Muscle layer of colon (tissue), 2 donors: Measurements from ENCODE around the gene SOX9.

ENCODE experiments used
- H3K27ac ChIP-seq: one replicate; pipeline ENCODE4 v1.7.0; 2013; ENCODE audit warnings: low read depth, mild to moderate bottlenecking, low read length, moderate library complexity
- H3K27me3 ChIP-seq, 2 donors: one replicate each; pipeline ENCODE4 v1.7.0; 2013; ENCODE audit warnings: low read length in 2 of 2, mild to moderate bottlenecking in 2 of 2; ENCODE audit not compliant: insufficient read depth in 2 of 2, control insufficient read depth in 1 of 2
- H3K36me3 ChIP-seq: one replicate; pipeline ENCODE4 v1.7.0; 2013; ENCODE audit warnings: mild to moderate bottlenecking, low read length; ENCODE audit not compliant: insufficient read depth
- H3K4me1 ChIP-seq: one replicate; pipeline ENCODE4 v1.7.0; 2013; ENCODE audit warnings: mild to moderate bottlenecking, low read length; ENCODE audit not compliant: insufficient read depth
- H3K4me3 ChIP-seq, 2 donors: one replicate each; pipeline ENCODE4 v1.7.0; 2013; ENCODE audit warnings: low read length in 2 of 2, low read depth in 1 of 2, mild to moderate bottlenecking in 1 of 2, moderate library complexity in 1 of 2
- H3K9ac ChIP-seq: one replicate; pipeline ENCODE4 v1.7.0; 2013; ENCODE audit warnings: low read length
- H3K9me3 ChIP-seq: one replicate; pipeline ENCODE4 v1.7.0; 2013; ENCODE audit warnings: mild to moderate bottlenecking, low read length
- donor health status: abdominal sarcoma.
- donor health status: Adenocarcinoma of cecum.

Gene SOX9

DNA sequence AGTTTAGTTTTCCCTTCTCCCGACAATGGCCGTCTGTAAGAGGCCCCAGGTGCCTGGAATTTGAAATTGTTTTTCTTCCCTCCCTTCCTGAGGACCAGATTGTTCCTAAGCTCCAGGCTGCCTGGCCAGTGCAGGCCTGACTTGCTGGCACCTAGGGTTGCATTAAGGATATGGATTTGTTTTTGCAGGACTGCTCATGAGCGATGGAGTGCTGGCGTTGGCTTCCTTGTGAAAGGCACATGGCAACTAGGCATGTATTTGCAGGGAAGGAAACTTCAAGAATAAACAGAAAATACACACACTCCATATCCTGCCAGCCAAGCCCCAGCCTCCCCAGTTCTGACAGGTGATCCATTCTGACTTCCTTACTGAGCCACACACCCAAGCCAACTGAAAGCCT, 25.5 kb upstream of the SOX9 start:
- Histone ChIP-seq H3K4me1 (no peaks in the 10 kb centered on the region), H3K27ac (no peak overlapping the region), H3K9me3 (no peaks in the 10 kb centered on the region), H3K27me3 (no peaks in the 10 kb centered on the region), H3K9ac (no peak overlapping the region), H3K4me3 (no peak overlapping the region), H3K36me3 (no peaks in the 10 kb centered on the region)

DNA sequence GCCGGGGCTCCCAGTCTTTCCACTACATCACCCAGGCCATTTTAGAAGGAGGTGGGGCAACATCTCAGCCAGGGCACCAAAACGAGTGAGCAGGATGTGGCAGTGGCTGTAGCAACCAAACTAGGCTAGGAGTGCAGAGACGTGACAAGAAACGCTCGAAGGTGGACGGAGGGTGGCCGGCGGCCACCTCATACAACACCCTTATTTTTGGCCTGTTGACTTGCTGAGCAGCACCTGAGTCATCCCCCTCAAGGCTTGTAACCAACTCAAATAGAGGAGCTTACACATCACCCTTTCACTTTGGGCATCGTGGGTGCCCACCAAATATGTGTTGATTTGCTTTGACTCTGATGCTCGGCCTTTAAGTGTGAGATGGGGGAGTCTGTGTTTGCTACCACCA, 23.7 kb upstream of the SOX9 start:
- H3K4me1 ChIP-seq: no peaks in the 10 kb centered on the region
- no peaks in the 10 kb centered on the region for H3K9me3 ChIP-seq
- no peaks in the 10 kb centered on the region for H3K36me3 ChIP-seq
- H3K9ac ChIP-seq: no peak overlapping the region
- no peaks in the 10 kb centered on the region for H3K27me3 ChIP-seq
- H3K4me3 ChIP-seq: no peak overlapping the region
- no peak overlapping the region for H3K27ac ChIP-seq

DNA sequence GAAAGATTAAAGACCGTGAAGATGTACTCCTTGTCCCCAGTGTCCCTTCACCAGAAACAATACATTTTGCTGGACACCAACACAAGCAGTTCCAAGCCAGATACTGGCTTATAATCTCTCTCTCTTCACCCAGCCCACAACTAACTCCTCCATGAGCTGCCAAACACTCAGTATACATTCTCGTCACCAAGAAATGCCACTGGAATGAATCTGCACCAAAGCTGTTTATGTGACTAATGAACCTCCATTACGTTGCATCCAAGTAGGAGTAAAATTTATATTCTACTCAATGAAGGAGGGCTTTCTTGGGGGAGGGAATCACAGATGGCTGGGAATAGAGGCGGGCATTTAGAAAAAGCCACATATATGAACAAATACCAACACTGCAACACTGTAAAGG, 20.9 kb upstream of the SOX9 start:
- Histone ChIP-seq H3K36me3 (no peaks in the 10 kb centered on the region), H3K4me1 (no peaks in the 10 kb centered on the region), H3K27me3 (no peaks in the 10 kb centered on the region), H3K4me3 (no peak overlapping the region), H3K9ac (no peak overlapping the region), H3K9me3 (no peaks in the 10 kb centered on the region), H3K27ac (no peak overlapping the region)

DNA sequence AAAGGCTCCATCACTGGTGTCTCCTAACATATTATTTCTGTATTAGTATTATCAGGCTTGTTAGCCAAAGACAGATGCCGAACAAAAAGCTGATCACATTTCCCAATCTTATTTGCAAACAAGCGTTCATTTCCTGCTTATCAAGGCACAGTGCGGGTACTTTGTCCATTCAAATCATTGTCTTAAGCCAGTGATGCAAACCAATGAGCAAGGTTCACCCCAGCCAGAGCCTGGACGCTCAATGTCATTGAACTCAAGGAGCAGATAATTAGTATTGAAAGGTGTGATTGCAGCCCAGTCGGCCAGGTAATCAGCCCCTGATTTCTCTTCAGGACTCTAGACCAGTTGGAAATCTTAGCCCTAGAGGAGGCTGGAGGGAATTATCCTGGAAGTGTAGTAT, 20.4 kb upstream of the SOX9 start:
- Histone ChIP-seq H3K27ac (no peak overlapping the region), H3K27me3 (no peaks in the 10 kb centered on the region)

DNA sequence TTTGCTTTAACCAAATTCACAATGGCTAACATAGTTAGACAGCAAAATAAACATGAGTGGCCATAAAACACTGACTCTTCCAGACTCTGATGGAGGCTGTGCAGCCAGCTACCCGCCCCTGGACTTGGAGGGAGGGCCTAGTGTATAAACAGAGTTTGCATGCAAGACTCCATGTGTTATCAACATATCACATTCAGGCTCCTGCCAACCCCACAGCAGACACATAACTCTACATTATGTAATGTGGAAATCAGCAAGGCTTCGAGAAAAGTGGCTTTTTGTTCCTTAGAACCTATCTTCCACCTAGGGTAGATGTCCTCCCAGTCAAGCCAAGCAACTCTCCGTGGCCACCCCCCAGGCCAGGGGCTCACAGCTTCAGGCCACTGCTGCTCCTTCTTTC, 19.3 kb upstream of the SOX9 start:
- Histone ChIP-seq H3K36me3 (no peaks in the 10 kb centered on the region), H3K27ac (no peak overlapping the region), H3K9ac (no peak overlapping the region), H3K4me3 (no peak overlapping the region), H3K27me3 (no peaks in the 10 kb centered on the region), H3K4me1 (no peaks in the 10 kb centered on the region), H3K9me3 (no peaks in the 10 kb centered on the region)

More for the DNA sequence above, 20.4 kb upstream of the SOX9 start:
- Histone ChIP-seq H3K9ac (no peak overlapping the region), H3K4me3 (no peak overlapping the region), H3K4me1 (no peaks in the 10 kb centered on the region), H3K9me3 (no peaks in the 10 kb centered on the region), H3K36me3 (no peaks in the 10 kb centered on the region)

DNA sequence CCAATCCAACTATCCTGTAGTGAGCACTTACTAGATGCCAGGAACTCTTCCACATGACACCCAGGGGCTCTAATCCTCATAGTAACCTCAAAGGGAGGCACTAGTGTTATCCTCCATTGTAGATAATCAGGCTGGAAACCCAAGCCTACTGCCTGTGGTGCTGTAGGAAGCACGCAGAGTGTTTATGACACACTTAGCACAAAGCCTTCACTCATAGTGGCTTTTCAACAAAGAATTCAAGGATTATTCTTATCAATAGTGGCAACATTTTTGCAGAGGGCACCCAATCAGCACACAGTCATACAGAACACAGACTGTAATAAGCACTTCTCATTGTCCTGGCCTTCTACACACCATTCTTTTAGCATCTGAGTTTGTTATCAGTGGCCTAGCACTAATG, 18.5 kb upstream of the SOX9 start:
- H3K4me3 ChIP-seq: no peak overlapping the region
- H3K4me1 ChIP-seq: no peaks in the 10 kb centered on the region
- no peaks in the 10 kb centered on the region for H3K9me3 ChIP-seq
- H3K27me3 ChIP-seq: no peaks in the 10 kb centered on the region
- H3K27ac ChIP-seq: no peak overlapping the region
- H3K9ac ChIP-seq: no peak overlapping the region
- H3K36me3 ChIP-seq: no peaks in the 10 kb centered on the region

DNA sequence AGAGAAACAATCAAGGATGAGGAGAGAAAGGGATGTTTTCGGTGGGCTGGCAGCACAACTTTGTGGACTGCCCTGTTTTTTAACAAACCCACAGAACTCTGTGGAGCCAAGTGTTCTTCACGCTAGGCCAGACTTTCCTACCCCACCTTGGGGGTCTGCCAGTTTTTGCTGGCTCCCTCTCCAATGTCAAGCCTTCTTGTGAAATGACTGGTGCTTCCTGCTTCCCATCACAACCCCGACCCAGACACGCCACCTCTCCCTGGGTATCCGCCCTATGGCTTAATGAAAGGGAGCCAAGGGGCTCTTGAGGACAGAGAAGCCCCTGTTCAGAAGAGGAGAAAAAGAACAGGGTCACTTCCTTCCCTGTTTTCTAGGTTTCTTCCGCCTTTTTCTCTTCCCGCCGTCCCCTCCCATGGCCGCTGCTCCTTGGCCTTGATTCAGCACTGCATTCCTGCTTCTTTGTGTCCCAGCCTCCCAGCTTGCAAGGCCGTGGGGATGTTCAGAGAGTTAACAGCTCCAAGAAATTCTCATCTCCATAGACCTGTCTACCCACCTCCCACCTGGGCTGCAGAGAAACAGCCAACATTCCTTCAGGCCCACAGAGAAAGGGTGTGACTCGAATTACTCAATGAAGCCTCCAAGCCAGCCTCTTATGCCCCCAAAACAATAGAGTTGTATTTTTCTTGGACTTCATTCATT, 16.5 kb upstream of the SOX9 start:
- H3K4me1 ChIP-seq: no peaks in the 10 kb centered on the region
- H3K9ac ChIP-seq: no peak overlapping the region
- no peaks in the 10 kb centered on the region for H3K9me3 ChIP-seq
- no peaks in the 10 kb centered on the region for H3K27me3 ChIP-seq
- H3K4me3 ChIP-seq: no peak overlapping the region
- H3K36me3 ChIP-seq: no peaks in the 10 kb centered on the region
- H3K27ac ChIP-seq: no peak overlapping the region

DNA sequence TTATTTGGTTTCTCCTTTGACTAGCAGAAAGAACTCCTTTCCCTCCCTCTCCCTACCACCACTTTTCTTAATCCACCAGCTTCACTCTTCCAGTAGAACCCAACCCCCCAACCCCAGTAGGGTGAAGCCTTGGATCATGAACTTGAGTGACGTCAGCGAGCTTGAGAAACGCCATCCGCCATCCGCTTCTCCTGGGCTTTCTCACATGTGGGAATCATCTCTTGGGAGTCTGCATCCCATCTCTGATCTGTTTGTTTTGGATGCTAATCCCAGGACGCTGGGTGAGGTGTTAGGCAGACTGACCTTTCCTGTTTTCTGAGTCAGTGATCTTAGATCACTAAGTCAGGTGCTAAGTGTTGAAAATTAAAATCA, 16.0 kb upstream of the SOX9 start:
- Histone ChIP-seq H3K27me3 (no peaks in the 10 kb centered on the region), H3K9me3 (no peaks in the 10 kb centered on the region), H3K9ac (no peak overlapping the region), H3K36me3 (no peaks in the 10 kb centered on the region), H3K27ac (no peak overlapping the region), H3K4me1 (no peaks in the 10 kb centered on the region), H3K4me3 (no peak overlapping the region)

DNA sequence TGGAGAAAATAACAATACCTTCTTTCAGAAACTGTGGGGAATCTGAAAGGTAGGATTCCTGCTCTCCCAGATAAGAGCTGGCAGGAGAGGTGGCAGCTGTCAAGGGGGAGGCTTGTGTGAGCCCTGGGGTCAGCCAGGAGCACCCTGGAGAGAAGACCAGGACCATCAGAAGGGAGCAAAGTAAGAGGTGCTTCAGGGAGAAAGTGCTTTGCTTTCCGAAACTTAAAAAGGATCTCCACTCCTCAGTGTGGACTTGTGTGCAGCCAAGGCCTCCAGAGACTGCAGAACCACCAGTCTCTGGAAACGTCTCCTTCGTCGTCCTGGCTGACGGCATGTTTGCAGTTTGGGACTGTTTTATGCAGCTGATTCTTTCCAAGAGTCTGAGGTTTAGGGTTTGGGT, 13.7 kb upstream of the SOX9 start:
- no peak overlapping the region for H3K9ac ChIP-seq
- H3K27ac ChIP-seq: no peak overlapping the region
- no peak overlapping the region for H3K4me3 ChIP-seq
- no peaks in the 10 kb centered on the region for H3K9me3 ChIP-seq
- no peaks in the 10 kb centered on the region for H3K4me1 ChIP-seq
- no peaks in the 10 kb centered on the region for H3K27me3 ChIP-seq
- H3K36me3 ChIP-seq: no peaks in the 10 kb centered on the region

DNA sequence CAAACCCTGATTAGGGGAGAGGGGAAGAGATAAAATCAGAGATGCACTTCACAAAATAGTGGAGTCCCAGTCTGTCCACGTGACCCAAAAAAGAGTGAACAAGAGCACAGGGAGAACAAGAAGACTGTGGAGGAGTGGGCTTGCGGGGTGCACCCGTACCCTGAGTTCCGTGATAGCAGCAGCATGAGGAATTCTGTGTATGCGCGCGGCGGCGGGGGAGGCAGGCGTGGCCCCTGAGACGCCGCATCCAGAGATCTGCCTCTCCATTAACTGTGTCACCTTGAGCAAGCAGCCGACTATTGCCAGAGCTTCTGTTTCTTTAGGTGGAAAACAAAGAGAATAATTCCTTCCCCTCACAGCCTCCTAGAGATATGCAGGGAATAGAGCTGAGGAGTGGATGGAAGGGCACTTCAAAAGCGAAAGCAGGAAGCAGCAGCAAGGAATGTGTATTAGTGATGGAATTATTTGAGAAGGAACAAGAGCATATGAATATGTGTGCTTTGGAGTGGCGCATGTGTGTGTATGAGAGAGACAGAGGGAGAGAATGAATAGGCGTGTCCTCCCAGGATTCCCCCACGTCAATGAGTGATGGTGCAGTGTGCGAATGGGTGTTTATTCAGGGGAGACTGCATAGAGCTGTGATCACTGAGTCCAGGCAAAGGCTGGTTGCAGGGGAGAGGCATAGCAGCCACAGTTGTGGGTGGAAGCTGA, 10.4 kb upstream of the SOX9 start:
- Histone ChIP-seq H3K9me3 (no peaks in the 10 kb centered on the region), H3K4me1 (no peaks in the 10 kb centered on the region), H3K27ac (no peak overlapping the region), H3K9ac (no peak overlapping the region), H3K36me3 (no peaks in the 10 kb centered on the region), H3K27me3 (peaks cover 2 to 6% of the 10 kb centered on the region in 2 donors), H3K4me3 (no peak overlapping the region)

DNA sequence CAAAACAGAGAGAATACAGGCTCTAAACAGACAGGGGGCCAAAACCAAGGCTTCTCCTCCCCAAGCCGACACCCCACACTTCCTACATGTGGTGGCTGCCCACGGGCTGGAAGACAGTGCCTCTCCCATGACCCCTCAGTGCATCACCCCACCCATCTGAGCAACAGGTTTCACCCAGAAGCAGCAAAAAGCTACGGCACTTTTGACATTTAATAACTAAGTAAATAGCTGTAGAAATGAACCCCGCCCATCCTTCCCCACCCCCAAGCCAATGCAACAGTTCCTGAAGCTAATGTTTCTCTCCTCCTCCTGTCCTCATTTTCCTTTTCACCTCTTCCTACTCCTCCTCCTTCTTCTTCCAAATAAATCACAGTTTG, 9.9 kb upstream of the SOX9 start:
- Histone ChIP-seq H3K4me3 (no peak overlapping the region), H3K27me3 (peaks cover 7% of the 10 kb centered on the region in 2 donors)

DNA sequence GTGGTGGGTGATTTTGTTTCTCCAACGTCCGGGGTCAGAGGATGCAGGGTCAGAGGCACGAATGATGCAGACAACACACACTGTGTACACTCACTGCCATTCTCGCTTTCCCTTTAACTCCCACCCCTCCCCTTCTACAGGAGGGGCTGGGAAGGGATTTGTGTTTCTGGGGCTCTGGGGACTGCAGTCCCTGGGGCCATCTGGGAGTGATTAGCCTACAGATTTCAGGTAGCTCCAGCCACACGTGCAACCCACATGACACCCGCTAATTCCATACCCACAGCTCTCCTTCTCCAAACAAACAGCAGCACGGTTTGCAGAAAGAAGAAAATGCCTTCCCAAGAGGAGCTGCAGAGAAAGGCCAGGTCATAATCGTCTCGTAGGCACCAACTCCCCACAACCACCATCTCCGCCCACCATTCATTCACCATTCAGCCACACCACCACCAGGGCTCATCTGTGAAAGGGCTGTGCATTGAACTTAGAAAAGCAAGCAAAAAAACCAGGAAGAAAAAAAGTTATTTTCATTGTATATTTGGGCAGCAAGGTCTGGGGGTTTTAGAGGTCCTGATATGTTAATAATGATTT, 9.4 kb upstream of the SOX9 start:
- H3K4me3 ChIP-seq: no peak overlapping the region
- no peaks in the 10 kb centered on the region for H3K9me3 ChIP-seq
- H3K9ac ChIP-seq: no peak overlapping the region
- H3K4me1 ChIP-seq: no peaks in the 10 kb centered on the region
- H3K27me3 ChIP-seq: peaks cover 12% of the 10 kb centered on the region in 2 donors
- no peaks in the 10 kb centered on the region for H3K36me3 ChIP-seq
- H3K27ac ChIP-seq: no peak overlapping the region

More for the DNA sequence above, 9.9 kb upstream of the SOX9 start:
- Histone ChIP-seq H3K9me3 (no peaks in the 10 kb centered on the region), H3K9ac (no peak overlapping the region), H3K36me3 (no peaks in the 10 kb centered on the region), H3K4me1 (no peaks in the 10 kb centered on the region), H3K27ac (no peak overlapping the region)
